Activated T-helper 9 cell treated with anti-CD3 and anti-CD28 coated beads, Interleukin-2, amount 50 U/mL, for 16 hours (primary cell): Measurements from ENCODE around the gene ZFYVE27.
"Not testable (repeated sequence)": the region's sequence is repeated elsewhere in the genome, so short reads cannot be mapped to it uniquely, and the experiment has no call there.

Source experiments
- DNase-seq: peaks from one replicate; pipeline ENCODE4 v3.0.0-alpha.2; 2020; ENCODE audit warnings: low read depth

Gene ZFYVE27

DNA sequence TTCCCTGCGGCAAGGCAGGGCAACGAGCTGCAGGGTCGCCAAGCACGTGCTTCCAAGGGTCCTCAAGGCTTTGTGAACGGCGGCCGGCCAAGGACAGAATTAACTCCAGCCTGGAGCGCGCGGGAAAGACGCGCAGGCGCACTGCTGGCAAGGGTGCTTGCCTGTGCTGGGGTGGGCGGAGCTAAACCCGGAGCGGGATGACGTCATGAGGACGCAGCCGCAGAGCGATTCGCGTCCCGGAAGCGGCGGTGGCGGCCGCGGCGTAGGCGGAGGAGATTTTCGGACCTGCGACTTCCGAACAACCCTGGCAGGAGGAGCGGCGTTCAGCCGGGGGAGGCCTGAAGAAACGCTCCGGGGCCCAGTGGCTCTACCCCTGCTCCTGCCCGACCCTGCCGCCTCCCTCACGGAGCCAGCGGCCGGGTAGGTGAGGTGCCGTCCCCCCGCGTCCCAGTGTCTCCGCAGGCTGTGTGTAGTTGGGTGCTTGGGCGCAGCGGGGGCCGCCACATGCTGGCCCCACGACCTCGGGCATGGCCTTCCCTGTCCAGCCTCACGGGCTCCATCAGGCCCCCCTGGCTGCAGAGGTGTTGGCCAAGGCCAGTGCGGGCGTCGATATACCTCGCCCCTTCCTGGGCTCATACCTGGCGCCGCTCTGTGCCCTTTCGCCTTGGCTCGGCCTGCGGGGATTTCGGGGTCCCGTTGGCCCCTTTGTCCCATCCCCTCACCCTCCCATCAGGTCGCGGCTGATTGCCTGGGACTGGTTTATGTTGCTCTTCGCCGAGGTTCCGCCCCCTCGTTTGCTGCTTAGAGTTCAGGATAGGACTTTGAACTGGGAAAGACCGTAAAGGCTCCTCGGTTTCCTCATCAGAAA, at the start of gene ZFYVE27:
Gene ZFYVE27 (plus strand): TSS at position 227 of the 868 bp plus-strand sequence. CDS start 1,350 bp downstream, outside the sequence.
- DNase-seq, result peak; percentile 92

DNA sequence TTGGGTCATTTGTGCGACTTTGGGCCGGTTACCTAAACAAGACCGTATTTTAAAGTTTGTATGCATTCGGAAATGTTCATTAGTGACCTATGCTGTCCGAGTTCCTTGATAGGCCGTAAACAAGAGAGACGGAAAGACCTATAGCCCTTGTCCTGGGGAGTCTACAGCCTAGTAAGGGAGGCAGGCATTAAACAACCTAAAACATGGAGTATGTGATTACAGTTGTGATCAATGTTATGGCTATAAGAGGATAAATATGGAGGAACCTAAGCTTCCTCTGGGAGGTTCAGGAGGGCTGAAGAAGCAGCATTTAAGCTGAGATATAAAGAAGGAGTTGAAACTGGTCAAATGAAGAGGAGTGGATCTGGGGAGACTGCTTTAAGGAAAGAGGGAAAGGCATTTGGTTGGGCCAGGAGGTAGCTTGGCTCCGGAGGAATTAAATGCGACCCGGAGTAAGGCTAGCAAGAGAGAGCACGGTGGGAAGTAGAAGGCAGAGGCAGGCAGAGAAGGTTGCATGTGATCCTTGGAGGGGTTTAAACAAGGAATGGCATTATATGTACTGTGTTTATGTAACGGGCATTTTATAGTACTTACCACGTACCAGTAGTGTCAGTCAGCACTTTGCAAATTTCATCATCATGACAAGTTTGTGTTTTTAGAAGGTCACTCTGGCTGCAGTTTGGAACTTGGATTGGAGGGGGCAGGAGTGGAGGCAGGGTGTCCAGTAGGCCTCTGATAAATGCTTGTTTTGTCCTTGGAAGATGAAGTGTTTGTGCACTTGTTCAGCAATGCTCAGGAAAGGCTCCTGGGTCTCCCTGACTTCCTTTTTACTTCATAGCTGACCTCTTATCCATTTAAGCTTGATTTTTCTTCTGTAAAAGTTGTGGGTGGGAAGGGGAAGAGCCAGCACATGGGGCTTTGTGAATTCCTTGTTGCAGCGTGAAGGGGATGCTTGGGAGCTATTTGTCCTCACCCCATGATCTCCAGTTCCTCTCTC, 48.8 kb upstream of the ZFYVE27 start:
- DNase-seq, result no peak

- no peak for DNase-seq
Observed at GRCh38 chr10:97689559-97690020, 47.3 kb upstream of the ZFYVE27 start.

GRCh38 chr10:97690133-97690532, 46.8 kb upstream of the ZFYVE27 start:
- no peak for DNase-seq

GRCh38 chr10:97698072-97698655, 38.8 kb upstream of the ZFYVE27 start:
- not testable (repeated sequence) for DNase-seq

DNA sequence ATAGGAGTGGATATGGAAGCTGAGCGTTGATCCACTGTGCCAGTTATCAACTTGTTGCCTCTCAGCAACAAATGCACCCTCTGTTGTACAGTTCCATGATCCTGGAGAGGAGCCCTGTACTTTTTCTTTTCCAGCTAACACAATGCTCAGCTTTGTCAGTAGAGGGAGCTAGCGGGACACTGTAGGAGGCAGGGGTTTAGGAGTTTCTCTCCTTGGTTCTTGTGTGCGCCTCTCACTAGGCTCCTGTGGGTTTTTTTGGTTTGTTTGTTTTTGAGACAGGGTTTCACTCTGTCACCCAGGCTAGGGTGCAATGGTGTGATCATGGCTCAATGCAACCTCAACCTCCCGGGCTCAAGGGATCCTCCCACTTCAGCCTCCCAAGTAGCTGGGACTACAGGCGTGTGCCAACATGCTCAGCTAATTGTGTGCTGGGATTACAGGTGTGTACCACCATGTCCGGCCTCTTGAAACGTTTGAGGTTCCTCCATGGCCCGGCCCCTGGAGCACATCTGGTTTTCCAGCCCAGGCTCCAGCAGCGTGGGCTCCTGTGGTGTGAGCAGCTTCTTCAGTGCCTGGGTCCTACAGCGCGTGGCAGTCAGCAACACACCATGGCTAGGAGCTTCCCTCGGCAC, 35.4 kb upstream of the ZFYVE27 start:
- DNase-seq, result no peak

GRCh38 chr10:97703398-97704067, 33.4 kb upstream of the ZFYVE27 start:
- DNase-seq, result no peak

DNA sequence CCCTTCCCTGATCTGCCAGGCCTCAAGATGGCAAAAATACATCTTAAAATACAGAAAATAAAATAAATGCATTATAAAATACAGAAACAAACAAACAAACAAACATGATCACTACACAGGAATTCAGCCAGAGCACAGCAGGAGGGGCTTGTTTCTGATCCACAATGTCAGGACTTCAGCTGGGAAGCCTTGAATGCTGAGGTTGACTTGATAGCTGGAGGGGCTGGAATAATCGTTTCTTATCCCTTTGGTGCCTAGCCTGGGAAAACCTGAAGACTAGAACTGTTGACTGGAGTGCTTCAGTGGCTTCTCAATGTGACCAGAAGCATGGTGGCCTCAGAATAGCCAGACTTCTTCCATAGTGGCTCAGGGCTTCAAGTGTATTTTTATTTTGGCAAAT, 32.6 kb upstream of the ZFYVE27 start:
- no peak for DNase-seq

DNA sequence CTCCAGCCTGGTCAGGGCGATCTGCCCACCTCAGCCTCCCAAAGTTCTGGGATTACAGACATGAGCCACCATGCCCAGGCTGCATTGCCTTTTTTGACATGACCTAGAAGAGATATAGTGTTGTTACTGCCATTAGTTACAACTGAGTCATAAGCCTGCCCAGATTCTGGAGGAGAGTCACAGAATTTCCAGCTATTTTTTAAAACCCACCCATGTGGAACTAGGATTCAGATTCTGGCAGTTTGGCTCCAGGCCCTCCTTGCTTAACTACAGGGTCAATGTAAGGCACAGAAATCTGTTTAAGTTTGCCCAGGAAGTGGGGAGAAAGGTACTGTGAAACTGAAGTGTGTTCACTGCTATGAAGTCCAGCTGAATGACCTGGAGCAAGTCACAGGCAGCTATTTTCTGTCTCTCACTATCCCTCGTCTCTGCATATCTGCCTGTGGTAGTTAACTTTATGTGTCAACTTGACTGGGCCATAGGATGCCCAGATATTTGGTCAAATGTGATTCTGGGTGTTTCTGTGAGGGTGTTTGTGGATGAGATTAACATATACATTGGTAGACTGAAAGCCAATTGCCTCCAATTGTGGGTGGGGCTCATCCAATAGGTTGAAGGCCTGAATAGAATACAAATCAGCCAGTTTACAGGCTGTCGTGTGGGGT, 31.8 kb upstream of the ZFYVE27 start:
- no peak for DNase-seq

DNA sequence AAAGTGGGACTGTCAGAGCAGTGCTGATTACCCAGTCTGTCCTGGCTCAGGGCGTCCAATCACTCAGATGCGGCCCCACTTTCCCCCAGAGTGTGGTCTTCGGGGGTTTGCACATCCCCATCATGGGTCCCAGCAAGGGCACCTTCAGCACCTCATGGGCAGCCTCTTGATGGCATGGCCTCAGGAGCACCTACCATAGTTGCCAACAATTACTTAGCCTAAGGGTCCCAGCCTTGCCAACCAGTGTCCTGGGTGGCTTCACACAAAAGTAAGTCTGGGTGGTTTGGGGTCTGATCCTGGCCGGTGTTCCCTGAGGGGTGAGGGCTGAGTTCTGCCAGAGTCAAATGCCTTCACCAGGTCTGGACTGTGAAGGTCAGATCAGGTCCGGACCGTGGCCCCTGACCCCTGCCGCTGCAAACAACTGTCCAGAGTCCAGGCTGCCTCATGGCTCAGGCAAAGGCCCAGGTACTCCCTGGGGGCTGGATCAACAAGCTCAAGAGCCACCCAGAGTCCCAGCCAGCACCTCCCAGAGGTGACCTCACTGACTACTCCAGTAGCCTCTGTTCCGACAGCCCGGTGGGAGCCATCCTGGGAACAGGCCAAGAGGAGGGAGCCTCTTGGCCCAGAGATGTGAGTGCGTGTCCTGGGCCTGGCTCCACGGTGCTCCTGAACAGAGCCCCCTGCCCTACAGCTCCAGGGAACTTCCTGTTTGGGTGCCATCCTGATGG, 29.6 kb upstream of the ZFYVE27 start:
- no peak for DNase-seq

- no peak for DNase-seq
Observed at GRCh38 chr10:97708167-97708566, 28.8 kb upstream of the ZFYVE27 start.

DNA sequence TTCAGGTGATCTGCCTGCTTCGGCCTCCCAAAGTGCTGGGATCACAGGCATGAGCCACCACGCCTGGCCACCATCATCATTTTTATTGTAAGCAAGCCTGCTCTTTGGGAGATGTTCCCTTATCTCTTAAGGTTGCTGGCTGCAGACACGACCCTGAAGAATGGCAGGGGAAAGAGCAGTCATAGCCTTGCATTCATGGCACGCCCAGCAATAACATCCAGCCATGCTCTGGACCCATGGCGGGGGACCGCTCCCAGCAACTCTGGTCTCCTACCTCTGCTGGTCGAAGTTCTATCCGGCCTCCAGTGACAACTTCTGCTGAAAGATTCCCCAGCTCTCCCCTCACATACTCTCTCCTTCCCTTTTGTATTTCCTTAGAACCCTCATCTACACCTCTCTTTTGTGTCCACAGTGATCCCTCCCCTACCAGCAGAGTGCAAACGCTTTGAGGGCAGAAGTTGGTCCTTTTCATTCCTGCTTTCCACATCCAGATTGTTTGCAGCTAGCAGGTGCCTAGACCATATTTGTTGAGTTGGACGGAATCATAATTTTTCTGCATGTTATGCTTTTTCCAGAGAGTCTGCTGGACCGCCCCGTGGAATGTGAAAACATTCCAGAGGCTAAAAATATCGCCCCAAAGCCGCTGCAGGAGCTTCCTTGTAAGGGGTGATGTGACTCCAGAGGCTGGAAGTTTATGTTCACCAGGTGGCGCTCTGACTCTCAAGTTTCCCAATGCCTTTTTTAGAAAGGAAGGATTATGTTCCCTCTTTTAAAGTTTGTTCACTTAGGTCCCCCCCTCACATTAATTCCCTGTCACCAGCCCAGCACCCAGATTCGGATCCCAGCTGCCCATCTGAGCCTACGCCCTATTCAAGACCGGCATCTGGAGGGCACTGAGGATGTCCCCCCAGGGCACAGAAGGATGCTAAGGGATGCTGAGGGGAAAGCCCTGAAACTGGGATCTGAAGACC, 27.7 kb upstream of the ZFYVE27 start:
- no peak for DNase-seq

- DNase-seq, result no peak
Observed at GRCh38 chr10:97711640-97712572, 25.0 kb upstream of the ZFYVE27 start.

- DNase-seq, result no peak
Observed at GRCh38 chr10:97713339-97713825, 23.5 kb upstream of the ZFYVE27 start, which contains the start of gene MARVELD1. MARVELD1 (plus strand) TSS chr10:97713730; CDS start chr10:97713877, 147 bp downstream.

DNA sequence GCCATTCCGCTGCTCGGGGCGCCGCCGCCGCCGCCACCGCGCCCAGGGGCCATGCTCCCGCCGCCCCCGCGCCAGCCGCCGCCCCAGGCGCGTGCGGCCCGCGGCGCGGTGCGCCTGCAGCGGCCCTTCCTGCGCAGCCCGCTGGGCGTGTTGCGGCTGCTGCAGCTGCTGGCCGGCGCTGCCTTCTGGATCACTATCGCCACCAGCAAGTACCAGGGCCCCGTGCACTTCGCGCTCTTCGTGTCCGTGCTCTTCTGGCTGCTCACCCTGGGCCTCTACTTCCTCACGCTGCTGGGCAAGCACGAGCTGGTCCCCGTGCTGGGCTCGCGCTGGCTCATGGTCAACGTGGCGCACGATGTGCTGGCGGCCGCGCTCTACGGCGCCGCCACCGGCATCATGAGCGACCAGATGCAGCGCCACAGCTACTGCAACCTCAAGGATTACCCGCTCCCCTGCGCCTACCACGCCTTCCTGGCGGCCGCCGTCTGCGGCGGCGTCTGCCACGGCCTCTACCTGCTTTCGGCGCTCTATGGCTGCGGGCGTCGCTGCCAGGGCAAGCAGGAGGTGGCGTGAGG, 23.0 kb upstream of the ZFYVE27 start:
- peak; percentile 36 for DNase-seq

- no peak for DNase-seq
Observed at GRCh38 chr10:97714401-97715258, 22.3 kb upstream of the ZFYVE27 start.
